Bronchial epithelial cell (primary cell): ENCODE results near the gene ABHD12B. TPM values are rescaled to one million over a fixed set of nuclear protein-coding genes. Genes with fewer than 3 reads are reported as not detected.

Experiments
- DNase-seq: peaks from one replicate; pipeline ENCODE4 v3.0.0-alpha.2; 2010; ENCODE audit warnings: low read depth
- FAIRE-seq: peaks from 2 replicates; lab custom pipeline; 2011; peaks lifted over from hg19 to GRCh38; lab: Jason Lieb, UNC
- H3K27me3 ChIP-seq: 2 replicates; pipeline ENCODE4 v1.5.1; 2011; ENCODE audit warnings: low read length; ENCODE audit not compliant: control insufficient read depth, insufficient read depth
- H3K36me3 ChIP-seq: 2 replicates; pipeline ENCODE4 v1.5.1; 2011; ENCODE audit warnings: low read length; ENCODE audit not compliant: control insufficient read depth, insufficient read depth
- H3K4me3 ChIP-seq: 2 replicates; pipeline ENCODE4 v1.5.1; 2011; ENCODE audit warnings: mild to moderate bottlenecking, low read depth, low read length, control low read depth
- CTCF ChIP-seq: IDR thresholded peaks from 2 replicates; pipeline ENCODE4 v1.5.1; 2011; ENCODE audit warnings: mild to moderate bottlenecking, moderate library complexity, low read length, control low read depth, inconsistent platforms; ENCODE audit not compliant: insufficient read depth, severe bottlenecking
- total RNA-seq: library from RNA; depleted of rRNA; stranded (reverse); fragments of >200 nt; gene quantifications from 2 replicates; pipeline ENCODE4 v1.2.1, GENCODE V29; 2014

The ABHD12B gene
- total RNA-seq, 1 donor from 2014 or later, result not detected

GRCh38 chr14:50922803-50923202 is 51.0 kb downstream of the ABHD12B start:
- Histone ChIP-seq H3K4me3 (no peak overlapping the region), H3K27me3 (no peaks in the 10 kb centered on the region), H3K36me3 (peaks cover 21% of the 10 kb centered on the region)
- DNase-seq (no peak), FAIRE-seq (no peak)
- no peak for TF ChIP-seq CTCF

GRCh38 chr14:50924236-50924635 is 52.4 kb downstream of the ABHD12B start:
- FAIRE-seq, result no peak
- TF ChIP-seq CTCF, result no peak
- H3K27me3 ChIP-seq, result no peaks in the 10 kb centered on the region
- no peak overlapping the region for H3K4me3 ChIP-seq
- peaks cover 24% of the 10 kb centered on the region for H3K36me3 ChIP-seq
- no peak for DNase-seq

GRCh38 chr14:50924843-50925242 is 53.0 kb downstream of the ABHD12B start:
- TF ChIP-seq CTCF, result no peak
- Histone ChIP-seq H3K4me3 (no peak overlapping the region), H3K36me3 (peaks cover 24% of the 10 kb centered on the region), H3K27me3 (no peaks in the 10 kb centered on the region)
- FAIRE-seq (no peak), DNase-seq (no peak)

- no peak overlapping the region for H3K4me3 ChIP-seq
- DNase-seq (no peak), FAIRE-seq (no peak)
- H3K36me3 ChIP-seq, result peaks cover 23% of the 10 kb centered on the region
- TF ChIP-seq CTCF, result no peak
- H3K27me3 ChIP-seq, result no peaks in the 10 kb centered on the region
Measured at GRCh38 chr14:50926851-50927386, 55.1 kb downstream of the ABHD12B start.

- H3K4me3 ChIP-seq, result no peak overlapping the region
- H3K36me3 ChIP-seq, result peaks cover 15% of the 10 kb centered on the region
- TF ChIP-seq CTCF, result no peak
- no peaks in the 10 kb centered on the region for H3K27me3 ChIP-seq
- DNase-seq, result no peak
- FAIRE-seq, result no peak
Measured at GRCh38 chr14:50928002-50928635, 56.3 kb downstream of the ABHD12B start.

- FAIRE-seq, result no peak
- Histone ChIP-seq H3K4me3 (no peak overlapping the region), H3K27me3 (no peaks in the 10 kb centered on the region), H3K36me3 (peaks cover 13% of the 10 kb centered on the region)
- DNase-seq, result no peak
- no peak for TF ChIP-seq CTCF
Measured at GRCh38 chr14:50929506-50929905, 57.7 kb downstream of the ABHD12B start.
